T47D (cell line): Measurements from ENCODE around the gene IL2RG.

Experiments
- DNase-seq, 2 experiments: peaks; one replicate each; pipeline versions ENCODE4 v3.0.0 to v3.0.0-alpha.2; 2011 to 2012; ENCODE audit warnings: low read depth in 1 of 2, low spot score in 1 of 2
- JUND ChIP-seq: IDR thresholded peaks from 2 replicates; pipeline ENCODE4 v1.6.1; 2012; ENCODE audit warnings: low read depth
- in situ Hi-C: cut with HindIII; loops from 2 replicates; pipeline ENCODE4 v1.10.0; 2016; ENCODE audit warnings: low sequenced_read_pairs, low pct_unique_long_range_greater_than_20kb

IL2RG gene

DNA sequence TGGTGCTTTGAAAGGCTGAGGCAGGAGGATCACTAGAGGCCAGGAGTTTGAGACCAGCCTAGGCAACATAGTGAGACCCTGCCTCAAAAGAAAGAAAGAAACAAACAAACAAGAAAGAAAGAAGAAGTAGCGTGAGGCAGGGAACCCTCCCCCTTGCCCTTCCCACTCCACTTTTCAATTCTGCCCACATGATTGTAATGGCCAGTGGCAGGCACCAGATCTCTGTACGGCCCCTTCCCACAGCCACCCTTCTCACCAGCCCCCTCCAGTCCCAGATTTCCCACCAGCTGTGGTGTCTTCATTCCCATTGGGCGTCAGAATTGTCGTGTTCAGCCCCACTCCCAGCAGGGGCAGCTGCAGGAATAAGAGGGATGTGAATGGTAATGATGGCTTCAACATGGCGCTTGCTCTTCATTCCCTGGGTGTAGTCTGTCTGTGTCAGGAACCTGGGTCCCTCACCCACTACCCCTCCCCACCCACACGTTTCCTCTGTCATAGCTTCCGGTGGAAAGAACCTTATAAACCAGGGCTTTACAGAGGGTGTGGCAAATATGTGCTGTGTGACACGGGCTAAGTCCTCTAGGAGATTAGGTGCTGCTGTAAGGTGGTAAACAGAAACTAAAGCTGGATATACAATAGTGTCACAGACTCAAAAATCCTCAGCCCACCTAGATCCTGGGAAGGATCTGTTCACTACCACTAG is at the start of gene IL2RG:
Gene IL2RG (minus strand): TSS at position 437 of the 703 bp plus-strand sequence. CDS start 38 bp downstream, at position 399.
- in situ Hi-C loops = no loop called here
- no peak for TF ChIP-seq JUND
- DNase-seq = no peak

DNA sequence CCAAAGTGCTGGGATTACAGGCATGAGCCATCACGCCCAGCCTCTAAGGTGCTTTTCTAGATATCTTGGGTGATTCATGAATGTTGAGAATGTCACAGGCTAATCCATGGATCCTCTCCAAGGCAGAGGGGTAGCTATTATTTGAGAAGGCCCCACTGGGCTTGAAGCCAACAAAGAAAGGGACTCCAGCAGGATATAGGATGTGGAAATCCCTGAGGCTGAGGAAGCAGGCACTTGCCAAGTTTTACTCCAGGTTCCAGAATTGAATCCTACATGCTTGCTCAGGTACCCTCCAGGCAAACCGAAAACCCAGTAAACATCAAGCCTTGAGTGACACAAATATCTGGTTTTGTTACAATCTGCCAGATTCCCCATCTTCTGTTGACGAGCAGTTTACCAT is 49.1 kb upstream of the IL2RG start:
- in situ Hi-C loops = no loop called here
- DNase-seq = peak in 1 of 2 experiments; percentile 59
- no peak for TF ChIP-seq JUND

- in situ Hi-C loops = no loop called here
- no peak for DNase-seq
- TF ChIP-seq JUND = no peak
Measured at GRCh38 chrX:71159335-71159734, 48.0 kb upstream of the IL2RG start.

DNA sequence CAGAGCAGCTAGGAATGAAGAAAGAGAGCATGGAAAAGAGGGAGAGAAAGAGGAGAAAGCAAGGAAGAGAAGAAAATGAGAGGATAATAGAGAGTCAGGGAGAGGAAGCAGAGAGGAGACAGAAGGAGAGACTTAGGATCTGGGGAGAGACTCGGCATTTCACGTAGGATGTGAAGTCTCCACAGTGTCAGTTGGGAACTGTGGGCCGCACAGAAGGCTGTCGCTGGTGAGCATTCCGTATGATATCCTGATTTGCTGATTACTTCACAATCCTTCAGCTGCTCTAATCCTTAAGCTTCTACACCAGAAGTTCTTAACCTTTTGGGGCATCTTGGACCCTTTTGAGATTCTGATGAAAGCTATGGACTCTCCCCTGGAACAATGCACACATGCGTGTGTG is 47.2 kb upstream of the IL2RG start:
- no peak for TF ChIP-seq JUND
- in situ Hi-C loops = no loop called here
- DNase-seq = no peak

GRCh38 chrX:71154641-71155040 is 43.3 kb upstream of the IL2RG start:
- in situ Hi-C loops = no loop called here
- no peak for DNase-seq
- no peak for TF ChIP-seq JUND

DNA sequence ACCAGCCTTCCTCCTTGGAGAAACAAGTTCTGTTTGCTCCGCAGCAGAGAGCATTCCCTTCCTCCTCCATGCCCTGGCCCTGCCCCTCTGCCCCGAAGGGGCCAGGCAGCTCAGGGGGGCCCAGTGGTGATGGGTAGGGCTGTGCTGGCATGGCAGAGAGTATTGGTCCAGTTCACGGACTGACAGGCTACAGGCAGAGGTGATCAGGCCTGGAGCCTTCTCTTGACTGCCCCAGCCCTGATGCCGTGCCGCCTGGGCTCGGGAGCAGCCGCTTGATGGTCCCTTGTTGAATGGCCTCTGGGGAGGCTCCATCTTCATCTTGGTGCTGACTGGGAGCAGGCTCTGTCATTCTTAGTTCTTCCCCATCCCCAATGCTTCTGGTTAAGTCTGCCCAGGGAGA is 42.8 kb upstream of the IL2RG start:
- in situ Hi-C loops = no loop called here
- no peak for DNase-seq
- no peak for TF ChIP-seq JUND

GRCh38 chrX:71151366-71151765 is 40.0 kb upstream of the IL2RG start:
- in situ Hi-C loops = no loop called here
- no peak for DNase-seq
- no peak for TF ChIP-seq JUND

GRCh38 chrX:71148278-71148663 is 36.9 kb upstream of the IL2RG start:
- TF ChIP-seq JUND = no peak
- in situ Hi-C loops = no loop called here

DNA sequence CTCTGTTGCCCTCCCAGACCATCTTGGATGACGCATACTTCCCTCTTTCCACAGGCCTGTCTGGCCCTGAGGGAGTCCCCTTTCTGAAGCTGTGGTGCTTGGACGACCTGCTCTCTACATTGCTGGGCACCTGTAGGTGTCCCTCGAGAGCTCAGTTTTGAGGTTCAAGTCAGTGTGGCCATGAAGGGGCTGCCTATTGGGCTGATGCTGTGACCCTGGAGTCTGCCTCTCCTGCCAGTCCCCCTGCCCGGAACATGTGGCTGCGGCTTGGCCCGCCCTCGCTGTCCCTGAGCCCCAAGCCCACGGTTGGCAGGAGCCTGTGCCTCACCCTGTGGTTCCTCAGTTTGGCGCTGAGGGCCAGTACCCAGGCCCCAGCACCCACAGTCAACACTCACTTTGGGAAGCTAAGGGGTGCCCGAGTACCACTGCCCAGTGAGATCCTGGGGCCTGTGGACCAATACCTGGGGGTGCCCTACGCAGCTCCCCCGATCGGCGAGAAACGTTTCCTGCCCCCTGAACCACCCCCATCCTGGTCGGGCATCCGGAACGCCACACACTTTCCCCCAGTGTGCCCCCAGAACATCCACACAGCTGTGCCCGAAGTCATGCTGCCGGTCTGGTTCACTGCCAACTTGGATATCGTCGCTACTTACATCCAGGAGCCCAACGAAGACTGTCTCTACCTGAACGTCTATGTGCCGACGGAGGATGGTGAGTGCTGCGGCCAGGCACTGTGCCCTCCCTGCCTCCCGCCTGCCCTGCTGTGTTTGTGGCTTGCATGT is 36.3 kb upstream of the IL2RG start:
- DNase-seq = no peak
- TF ChIP-seq JUND = no peak
- in situ Hi-C loops = no loop called here

More at GRCh38 chrX:71148278-71148663, 36.9 kb upstream of the IL2RG start:
- no peak for DNase-seq

GRCh38 chrX:71144651-71145050 is 33.3 kb upstream of the IL2RG start, which contains the start of gene NLGN3:
TSS of gene NLGN3 (plus strand) at chrX:71144841. CDS start at chrX:71147750, 2,909 bp downstream.
- no peak for TF ChIP-seq JUND
- no peak for DNase-seq
- in situ Hi-C loops = no loop called here

- DNase-seq = no peak
- in situ Hi-C loops = no loop called here
- TF ChIP-seq JUND = no peak
Measured at GRCh38 chrX:71143508-71143907, 32.1 kb upstream of the IL2RG start.

GRCh38 chrX:71140440-71140839 is 29.1 kb upstream of the IL2RG start:
- in situ Hi-C loops = no loop called here
- DNase-seq = no peak
- TF ChIP-seq JUND = no peak

DNA sequence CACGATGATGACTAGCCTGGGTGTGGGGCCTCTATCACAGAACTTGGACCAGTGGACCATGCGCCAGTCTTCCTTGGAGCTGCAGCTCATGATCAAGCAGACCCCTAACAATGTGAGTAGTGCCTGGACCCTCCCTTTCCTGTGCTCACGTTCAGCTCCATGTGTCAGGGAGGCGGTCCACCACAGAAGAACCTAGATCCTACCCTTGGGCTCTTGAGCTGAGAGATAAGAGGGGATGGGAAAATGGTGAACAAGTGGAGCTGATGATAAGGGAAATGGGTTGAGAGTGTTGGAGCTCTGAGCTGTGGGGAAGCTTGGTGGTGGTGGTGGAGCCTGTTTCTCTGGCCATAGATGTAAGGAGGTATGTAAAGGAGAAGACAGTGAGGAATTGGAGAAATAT is 20.1 kb upstream of the IL2RG start:
- TF ChIP-seq JUND = no peak
- no peak for DNase-seq
- in situ Hi-C loops = no loop called here
